ENCODE data around the gene KLK5.
"Not testable (repeated sequence)": the region's sequence is repeated elsewhere in the genome, so short reads cannot be mapped to it uniquely, and the experiment has no call there.

The KLK5 gene

DNA sequence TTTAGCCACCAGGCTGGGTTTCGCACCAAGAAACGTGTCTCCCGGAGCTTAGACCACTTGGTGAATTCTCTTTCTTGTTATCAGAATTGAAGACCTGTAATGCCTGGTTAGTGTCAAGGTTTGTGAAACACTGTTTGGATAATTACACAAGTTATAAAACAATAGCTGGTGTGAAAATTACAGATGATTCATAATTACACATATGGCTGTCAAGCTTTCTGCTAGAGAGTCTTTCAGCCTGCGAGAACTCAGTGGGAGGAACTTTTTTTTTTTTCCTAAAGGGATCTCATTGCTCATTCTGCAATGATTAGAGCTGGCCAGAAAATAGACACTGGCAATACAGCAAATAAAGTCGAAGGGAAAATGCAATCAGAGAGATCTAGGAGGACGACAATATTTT, 28.3 kb downstream of the KLK5 start:
- in situ Hi-C loops (cut with HindIII; ENCODE audit: low sequenced_read_pairs), result no loop called here

DNA sequence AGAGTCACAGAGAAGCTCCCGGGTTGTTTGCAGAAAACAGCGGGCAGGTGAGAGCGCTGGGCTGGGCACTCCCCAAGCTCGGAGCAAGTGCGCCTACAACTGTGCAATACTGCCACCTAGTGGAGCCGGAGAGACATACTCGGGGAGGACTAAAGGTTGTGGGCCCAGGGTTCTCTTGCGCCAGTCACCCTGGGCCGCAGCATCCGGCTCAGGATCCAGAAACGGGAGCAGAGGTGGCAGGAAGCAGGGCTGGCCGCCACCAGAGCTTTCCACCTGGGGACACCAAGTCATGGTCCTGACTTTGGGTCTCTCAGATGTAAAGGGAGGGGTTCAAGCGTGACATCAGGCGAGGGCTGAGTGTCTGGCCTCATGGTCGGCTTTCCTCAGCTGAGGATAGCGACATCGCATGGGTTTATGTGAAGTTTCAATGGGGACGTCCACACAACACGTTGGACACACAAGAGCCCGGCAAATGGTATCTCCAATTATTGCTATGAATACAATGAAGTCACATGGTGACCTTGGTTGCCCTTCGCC, 30.5 kb downstream of the KLK5 start:
- in situ Hi-C loops (cut with HindIII; ENCODE audit: low sequenced_read_pairs), result no loop called here

DNA sequence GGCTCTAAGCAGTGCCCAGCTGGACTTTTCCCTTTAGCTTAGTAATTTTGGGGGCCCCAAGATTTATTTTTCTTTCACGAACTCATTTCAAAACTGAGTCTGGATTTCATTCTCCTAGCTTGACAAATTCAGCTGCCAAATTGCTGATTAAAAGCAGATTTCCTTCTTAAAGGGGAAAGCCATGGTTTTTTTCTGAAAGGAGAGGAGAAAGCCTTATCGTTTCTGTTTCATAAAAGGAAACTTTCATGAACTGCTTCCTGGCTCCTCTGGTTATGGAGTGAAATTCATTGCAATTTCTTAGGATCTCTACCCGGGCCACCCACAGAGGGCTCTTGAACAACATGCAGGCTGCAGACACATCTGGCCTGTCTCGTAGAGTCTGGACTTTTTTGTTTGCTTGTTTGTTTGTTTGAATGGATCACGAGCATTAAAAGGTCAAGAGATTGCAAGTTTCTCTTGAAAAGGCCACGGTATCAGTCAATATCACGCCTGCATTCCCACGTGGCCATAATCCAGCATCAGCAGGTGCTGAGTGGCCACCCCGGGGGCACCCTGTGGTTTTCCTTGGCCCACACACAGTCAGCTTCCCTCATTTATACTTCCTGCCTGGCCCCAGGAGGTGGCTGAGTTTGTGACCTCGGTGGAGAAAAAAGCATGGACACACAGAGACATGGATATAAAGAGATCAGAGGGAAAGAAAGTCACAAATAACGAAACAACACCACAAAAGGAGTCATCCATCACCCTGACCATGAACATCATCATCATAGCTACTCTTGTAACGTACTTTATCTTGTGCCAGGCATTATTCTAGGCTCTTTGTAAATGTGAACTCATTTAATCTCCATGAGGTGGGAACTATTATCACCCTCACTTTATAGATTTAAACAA, 31.2 kb downstream of the KLK5 start:
- in situ Hi-C loops (cut with HindIII; ENCODE audit: low sequenced_read_pairs), result no loop called here

DNA sequence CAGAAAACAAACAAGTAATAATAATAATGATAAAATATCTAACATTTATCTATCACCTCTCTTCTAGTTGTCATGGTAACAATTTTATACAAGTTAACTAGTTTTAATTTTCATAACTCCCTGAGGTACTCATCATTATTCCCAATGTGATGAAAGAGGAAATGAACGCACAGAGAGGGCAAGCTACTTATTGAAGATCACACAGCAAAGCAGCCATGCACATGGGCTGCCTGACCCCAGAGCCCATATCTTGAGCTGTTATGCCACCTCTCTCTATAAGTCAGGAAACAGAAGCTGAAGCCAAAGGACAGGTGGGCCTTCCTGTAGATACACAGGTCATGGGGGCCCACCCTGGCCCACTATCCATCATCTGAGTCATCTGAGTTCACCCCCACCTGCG, 36.8 kb downstream of the KLK5 start:
- in situ Hi-C loops (cut with HindIII; ENCODE audit: low sequenced_read_pairs), result no loop called here

DNA sequence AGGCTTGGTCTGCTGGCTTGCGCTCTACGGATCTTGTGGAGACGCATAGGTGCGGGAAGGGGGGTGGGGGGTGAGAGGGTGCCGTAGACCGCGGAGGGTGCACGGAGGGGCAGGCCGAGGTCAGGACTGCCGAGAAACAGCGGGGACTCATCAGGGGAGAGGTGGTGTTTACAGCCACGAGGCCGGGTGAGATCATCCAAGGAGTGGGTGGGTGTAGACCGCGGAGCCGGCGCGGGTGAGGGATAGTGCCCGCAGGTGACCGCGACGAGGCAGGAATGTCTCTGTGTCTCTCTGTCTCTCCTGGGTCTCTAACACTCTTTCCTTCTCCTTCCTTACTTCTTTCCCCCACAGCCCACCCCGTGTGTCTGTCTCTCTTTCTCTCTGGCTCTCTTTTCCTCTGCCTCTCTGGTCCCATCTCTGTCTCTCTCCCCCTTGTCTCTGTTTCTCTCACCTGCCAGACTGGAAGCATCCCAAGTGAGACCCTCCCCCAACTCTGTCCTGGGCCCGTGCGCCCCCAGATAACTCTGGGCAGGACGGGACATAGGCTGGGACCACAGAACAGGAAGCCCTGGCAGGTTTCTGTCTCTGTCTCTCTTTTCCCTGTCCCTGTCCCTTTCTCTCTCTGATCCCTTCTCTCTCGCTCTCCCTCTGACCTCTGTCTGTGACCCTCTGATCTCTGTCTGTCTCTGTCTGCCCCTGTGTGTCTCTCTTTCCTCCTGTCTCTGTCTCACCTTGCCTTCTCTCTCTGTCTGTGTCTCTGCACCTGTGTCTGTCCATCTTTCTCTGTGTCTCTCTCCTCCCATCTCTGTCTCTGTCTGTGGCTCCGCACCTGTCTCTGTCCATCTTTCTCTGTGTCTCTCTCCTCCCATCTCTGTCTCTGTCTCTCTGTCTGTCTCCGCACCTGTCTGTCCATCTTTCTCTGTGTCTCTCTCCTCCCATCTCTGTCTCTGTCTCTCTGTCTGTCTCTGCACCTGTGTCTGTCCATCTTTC, 39.8 kb downstream of the KLK5 start:
- in situ Hi-C loops (cut with HindIII; ENCODE audit: low sequenced_read_pairs), result no loop called here

DNA sequence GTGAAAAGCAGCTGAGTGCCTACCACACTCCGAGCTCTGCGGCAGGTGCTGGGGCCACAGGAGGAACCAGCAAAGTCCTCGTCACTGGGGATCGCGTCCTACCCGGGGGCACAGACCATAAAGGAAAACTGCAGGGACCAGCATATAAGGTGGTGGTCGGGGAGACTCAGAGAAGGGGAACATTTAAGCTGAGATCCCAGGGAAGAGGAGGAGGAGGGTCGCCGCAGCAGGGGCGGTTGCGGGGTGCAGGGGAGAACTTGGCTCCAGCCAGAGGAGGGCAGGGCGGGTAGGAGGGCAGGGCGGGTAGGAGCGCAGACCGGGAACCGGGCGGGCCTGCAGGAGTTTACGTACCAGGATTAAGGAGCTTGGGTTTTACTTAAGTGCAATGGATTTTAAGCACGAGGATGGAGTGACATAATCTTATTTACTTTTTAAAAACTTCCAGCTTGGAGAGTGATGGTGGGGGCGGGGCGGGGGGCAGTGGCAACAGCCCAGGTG, 40.7 kb downstream of the KLK5 start:
- in situ Hi-C loops (cut with HindIII; ENCODE audit: low sequenced_read_pairs), result no loop called here

DNA sequence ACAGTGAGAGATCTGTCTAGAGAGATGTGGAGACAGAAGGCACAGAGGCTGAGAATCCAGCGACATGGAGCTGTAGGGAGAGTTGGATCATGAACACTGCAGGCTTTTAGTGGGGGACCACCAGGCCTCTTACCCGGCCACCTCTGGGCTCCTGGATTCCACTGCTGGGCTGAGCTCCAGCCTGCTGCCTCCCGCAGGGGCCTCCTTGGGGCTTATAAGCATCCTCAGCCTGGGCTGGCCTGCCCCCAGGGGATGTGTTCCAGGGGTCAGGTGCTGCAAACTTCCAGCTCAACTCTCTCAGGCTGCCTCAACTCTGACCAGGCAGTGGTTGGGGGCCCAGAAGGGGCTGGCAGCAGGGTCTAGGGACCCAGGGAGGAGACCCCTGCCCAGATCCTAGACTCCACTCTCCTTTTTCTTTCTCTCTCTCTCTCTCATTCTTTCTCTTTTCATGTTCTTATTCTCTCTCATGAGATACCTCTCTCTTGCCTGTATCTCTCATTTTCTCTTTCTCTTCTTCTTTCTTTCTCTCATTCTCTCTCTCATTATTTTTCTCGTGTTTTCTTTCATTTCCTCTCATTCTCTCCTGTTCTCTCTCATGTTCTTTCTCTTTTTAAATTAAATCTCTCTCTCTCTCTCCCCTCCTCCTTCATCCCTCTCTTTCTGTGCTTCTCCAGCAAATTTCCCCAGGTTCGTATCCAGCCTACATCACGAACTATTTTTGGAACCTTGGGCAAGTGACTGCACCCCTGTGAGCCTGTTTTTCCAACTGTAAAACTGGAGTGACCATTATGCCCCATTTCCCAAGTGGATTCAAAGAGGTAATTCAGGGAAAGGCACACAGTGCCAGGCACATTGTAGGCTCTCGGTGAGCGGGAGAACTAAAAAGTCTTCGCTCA, 41.4 kb downstream of the KLK5 start, which contains the start of gene KLK4:
KLK4 (minus strand) TSS at position 190 of the 896 bp plus-strand sequence. CDS start 657 bp downstream, outside the sequence.
- in situ Hi-C loops (cut with HindIII; ENCODE audit: low sequenced_read_pairs), result no loop called here

DNA sequence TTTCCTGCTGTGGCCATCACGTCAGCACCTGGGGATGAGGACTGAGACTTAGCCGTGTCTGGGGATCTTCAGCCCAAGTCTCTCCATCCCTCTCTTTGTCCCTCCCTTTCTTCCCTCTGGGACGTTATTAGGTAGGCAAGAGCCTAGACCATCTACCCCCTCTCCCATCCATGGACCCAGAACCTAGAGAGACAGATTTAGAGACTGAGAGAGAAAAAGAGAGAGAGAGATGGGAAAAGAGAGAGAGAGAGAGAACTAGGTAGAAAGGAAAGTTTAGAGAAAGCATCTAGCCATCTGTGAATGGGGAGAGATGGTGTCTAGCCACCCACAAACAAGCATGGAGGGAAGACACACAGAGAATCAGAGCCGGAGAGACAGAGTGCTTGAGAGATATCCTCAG, 42.1 kb downstream of the KLK5 start:
- in situ Hi-C loops (cut with HindIII; ENCODE audit: low sequenced_read_pairs), result no loop called here

DNA sequence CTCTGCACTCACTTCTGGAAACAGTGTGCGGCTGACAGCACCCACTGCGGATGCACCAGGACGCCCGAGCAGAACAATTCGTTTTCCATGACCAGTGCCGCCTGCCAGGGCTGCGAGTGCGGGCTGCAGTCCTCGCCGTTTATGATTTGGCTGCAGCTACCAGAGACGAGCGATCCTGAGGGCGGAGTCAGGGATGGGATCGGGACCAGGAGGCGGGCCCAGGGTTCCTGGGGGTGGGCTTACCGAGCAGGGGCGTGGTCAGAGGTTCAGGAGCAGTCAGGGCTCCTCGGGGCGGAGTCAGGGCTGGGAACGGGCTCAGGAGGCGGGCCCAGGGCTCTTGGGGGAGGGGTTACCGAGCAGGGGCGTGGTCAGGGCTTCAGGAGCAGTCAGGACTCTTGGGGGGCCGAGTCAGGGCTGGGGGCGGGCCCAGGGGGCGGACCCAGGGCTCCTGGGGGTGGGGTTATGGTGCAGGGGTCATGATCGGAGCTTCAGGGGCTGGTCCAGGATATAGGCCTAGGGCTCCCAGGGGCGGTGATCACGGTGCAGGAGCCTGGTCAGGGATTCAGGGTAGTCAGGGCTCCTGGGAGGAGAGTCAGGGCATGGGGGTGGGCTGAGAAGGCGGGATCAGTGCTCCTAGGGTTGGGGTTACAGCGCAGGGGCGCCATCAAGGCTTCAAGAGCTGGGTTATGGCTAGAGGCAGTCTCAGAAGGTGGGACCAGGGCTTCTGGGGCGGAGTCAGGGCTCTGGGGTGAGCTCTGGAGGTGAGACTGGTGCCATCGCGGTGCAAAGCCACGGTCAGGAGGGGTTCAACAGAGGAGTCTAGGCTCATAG, 43.4 kb downstream of the KLK5 start:
- in situ Hi-C loops (cut with HindIII; ENCODE audit: low sequenced_read_pairs), result no loop called here

DNA sequence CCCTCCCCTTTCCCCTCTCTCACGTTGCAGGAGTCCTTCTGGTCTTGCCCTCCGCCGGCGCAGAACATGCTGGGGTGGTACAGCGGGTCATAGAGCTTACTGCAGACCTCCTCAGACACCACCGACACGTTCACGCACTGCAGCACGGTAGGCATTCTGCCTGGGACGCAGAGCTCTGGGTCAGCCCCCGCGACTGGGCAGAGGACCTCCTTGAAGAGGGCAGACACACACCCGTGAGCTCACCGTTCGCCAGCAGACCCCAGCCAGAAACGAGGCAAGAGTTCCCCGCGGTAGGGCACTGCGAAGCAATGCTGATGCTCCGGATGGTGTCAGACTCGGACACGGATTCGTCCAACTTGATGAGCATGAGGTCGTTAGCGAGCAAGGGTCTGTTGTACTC, 44.5 kb downstream of the KLK5 start:
- in situ Hi-C loops (cut with HindIII; ENCODE audit: low sequenced_read_pairs), result no loop called here

DNA sequence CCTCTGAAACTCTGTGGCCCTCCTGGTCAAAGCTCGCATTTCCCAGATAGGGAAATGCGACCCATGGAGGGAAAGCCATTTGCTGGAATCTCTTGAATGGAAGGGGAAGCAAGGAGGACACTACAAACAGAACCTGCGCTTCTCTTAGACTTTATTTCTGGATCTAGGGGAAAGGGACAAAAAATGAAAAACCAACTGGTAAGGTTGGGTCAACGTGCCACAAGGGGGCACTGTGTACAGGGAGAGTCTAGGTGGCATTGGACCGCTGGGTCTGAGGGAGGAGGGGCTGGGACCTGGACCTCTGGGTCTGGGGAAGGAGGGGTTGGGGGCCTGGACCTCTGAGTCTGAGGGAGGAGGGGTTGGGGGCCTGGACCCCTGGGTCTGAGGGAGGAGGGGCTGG, 46.6 kb downstream of the KLK5 start:
- in situ Hi-C loops (cut with HindIII; ENCODE audit: low sequenced_read_pairs), result no loop called here

DNA sequence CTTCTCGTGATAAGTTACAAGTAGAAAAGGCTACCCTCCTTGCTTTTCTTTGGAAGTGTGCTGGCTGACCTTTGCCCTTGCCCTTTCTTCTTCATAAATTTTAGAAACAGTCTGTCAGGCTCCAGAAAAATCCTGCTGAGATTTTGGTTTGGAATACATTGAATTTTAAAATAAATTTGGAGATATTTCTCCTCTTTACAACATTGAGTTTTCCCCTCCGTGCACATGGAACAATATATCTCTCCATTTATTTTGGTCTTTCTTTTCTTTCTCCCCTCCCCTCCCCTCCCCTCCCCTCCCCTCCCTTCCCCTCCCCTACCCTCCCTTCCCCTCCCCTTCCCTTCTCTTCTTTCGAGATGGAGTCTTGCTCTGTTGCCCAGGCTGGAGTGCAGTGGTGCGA, 50.2 kb downstream of the KLK5 start:
- in situ Hi-C loops (cut with HindIII; ENCODE audit: low sequenced_read_pairs), result no loop called here

DNA sequence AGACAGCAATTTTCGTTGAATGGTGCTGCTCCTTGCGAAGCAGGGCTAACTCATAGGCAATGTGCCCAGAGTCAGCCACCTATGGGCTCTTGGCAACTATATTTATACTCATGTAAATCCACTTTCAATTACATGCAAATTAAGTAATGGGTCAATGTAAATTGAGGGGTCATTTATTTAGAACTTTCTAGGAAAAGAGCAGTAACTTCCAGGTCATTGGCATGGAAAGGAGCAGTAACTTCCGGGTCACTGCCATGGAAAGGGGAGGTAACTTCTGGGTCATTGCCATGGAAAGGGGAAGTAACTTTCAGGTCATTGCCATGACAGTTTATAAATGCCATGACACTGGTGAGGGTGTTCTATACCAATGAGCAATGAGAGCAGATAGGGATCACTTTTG, 53.3 kb downstream of the KLK5 start:
- in situ Hi-C loops (cut with HindIII; ENCODE audit: low sequenced_read_pairs), result no loop called here

DNA sequence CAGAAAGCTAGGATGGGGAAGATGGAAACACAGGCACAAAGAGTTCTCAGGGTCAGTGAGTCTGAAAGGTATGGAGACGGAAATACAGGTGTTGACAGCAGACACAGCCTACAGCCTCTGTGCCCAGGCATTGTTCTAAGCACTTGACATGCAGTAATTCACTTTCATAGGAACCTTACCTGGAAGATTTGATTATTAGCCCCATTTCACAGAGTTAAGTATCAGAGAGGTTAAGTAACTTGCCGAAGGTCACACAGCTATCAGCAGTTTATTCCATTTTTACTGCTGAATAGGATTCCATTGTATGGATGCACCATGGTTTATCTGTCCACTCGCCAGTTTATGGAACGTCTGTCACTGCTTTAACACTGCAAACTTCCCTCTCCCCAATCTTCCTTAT, 54.8 kb downstream of the KLK5 start:
- in situ Hi-C loops (cut with HindIII; ENCODE audit: low sequenced_read_pairs), result no loop called here

DNA sequence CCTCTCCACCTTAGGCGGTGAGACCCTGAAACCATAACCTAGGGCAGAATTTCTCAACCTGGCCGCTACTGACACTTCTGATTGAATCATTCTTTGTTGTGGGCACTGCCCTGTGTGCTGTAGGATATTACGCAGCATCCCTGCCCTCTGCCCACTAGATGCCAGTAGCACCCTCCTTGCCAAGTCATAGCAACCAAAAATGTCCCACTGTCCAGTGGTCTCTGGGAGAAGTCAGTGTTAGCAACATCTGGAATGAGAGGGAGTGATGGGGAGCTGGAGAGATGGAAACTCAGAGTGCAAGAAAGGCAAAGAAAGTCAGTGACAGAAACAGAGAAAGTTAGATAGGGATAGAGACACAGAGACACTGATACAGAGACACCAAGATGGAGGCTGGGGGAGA, 55.2 kb downstream of the KLK5 start:
- in situ Hi-C loops (cut with HindIII; ENCODE audit: low sequenced_read_pairs), result no loop called here

DNA sequence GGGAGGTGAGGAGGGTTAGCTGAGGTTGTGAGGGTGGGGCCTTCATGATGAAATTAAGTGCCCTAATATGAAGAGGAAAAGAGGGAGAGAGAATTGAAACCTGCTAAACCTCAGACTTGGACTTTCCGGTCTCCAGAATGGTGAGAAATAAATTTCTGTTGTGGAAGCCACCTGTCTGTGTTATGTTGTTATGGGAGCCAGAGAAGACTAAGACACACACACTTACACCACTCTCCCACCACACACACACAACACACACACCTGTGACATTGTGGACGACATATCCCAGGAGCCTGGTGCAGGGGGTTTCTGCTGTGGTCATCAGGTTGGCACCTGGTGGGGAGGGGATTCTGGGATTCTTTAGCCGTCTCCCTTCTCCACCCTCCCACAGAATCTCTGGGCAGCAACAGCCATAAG, 55.6 kb downstream of the KLK5 start:
- in situ Hi-C loops (cut with HindIII; ENCODE audit: low sequenced_read_pairs), result no loop called here

DNA sequence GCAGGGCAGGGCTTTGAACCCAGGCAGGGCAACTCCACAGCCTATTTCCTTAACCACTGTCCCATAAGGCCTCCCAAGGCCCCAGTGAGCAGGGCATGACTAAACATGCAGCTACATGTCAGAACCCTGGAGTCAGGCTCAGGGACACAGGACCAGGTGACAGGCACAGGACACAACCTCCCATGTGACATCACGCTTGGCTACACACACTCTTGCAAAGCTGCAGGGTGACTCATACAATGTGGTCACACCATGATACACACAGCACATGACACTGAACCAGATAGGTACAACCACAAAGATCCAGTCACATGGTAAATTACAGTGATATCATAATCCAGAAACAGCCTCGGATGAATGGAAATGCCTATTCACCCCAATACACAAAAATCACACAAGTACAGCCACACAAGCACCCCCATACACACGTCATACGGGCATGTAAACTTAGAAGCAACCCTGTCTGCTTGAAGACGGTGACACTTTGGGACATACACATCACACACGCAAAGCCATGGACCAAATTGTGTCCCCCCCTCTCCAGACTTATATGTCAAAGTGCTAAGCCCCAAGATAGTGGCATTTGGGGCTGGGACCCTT, 56.1 kb downstream of the KLK5 start:
- in situ Hi-C loops (cut with HindIII; ENCODE audit: low sequenced_read_pairs), result no loop called here

DNA sequence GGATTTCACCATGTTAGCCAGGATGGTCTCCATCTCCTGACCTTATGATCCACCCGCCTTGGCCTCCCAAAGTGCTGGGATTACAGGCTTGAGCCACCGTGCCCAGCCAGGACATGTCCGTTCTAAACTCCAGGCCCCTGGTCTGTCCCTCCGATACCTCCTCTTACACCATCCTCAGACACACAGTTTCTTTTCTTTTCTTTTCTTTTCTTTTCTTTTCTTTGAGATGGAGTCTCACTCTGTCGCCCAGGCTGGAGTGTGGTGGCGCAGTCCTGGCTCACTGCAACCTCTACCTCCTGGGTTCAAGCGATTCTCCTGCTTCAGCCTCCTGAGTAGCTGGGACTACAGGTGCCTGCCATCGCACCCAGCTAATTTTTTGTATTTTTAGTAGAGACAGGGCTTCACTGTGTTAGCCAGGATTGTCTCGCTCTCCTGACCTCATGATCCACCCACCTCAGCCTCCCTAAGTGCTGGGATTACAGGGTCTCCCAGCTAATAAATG, 56.7 kb downstream of the KLK5 start:
- in situ Hi-C loops (cut with HindIII; ENCODE audit: low sequenced_read_pairs), result not testable (repeated sequence)
